Measurements from ENCODE around the gene TOMM34.

The TOMM34 gene

GRCh38 chr20:44916586-44916985, 43.6 kb downstream of the TOMM34 start:
- Histone ChIP-seq H3K9me3 (no peaks in the 10 kb centered on the region), H3K4me1 (peaks cover under 1% of the 10 kb centered on the region; the same call in 1 of the 2 replicates), H3K36me3 (peaks cover 86% of the 10 kb centered on the region), H3K9ac (no peak overlapping the region), H3K27ac (no peak overlapping the region), H3K4me2 (no peak overlapping the region), H3K4me3 (no peak overlapping the region), H4K20me1 (no peaks in the 10 kb centered on the region), H3K27me3 (no peaks in the 10 kb centered on the region)
- no peak for TF ChIP-seq Cebpa-rat (IDR thresholded peaks at IDR 0.05)

- Histone ChIP-seq H3K4me3 (no peak overlapping the region), H4K20me1 (no peaks in the 10 kb centered on the region), H3K9me3 (no peaks in the 10 kb centered on the region), H3K27me3 (no peaks in the 10 kb centered on the region), H3K27ac (no peak overlapping the region), H3K4me2 (no peak overlapping the region), H3K36me3 (peaks cover 76% of the 10 kb centered on the region), H3K4me1 (peaks cover 15% of the 10 kb centered on the region), H3K9ac (no peak overlapping the region)
- TF ChIP-seq Cebpa-rat (IDR thresholded peaks at IDR 0.05): no peak
Observed at GRCh38 chr20:44914924-44915323, 45.3 kb downstream of the TOMM34 start.

- Histone ChIP-seq H3K27me3 (no peaks in the 10 kb centered on the region), H3K9ac (no peak overlapping the region), H3K27ac (no peak overlapping the region), H3K4me3 (no peak overlapping the region), H4K20me1 (peaks cover 19% of the 10 kb centered on the region), H3K4me2 (no peak overlapping the region), H3K4me1 (peaks cover 24% of the 10 kb centered on the region), H3K9me3 (no peaks in the 10 kb centered on the region), H3K36me3 (peaks cover 65% of the 10 kb centered on the region)
- no peak for TF ChIP-seq Cebpa-rat (IDR thresholded peaks at IDR 0.05)
Observed at GRCh38 chr20:44912189-44912588, 48.0 kb downstream of the TOMM34 start.

GRCh38 chr20:44911264-44911921, 48.8 kb downstream of the TOMM34 start:
- no peaks in the 10 kb centered on the region for H3K9me3 ChIP-seq
- no peak overlapping the region for H3K9ac ChIP-seq
- no peaks in the 10 kb centered on the region for H3K27me3 ChIP-seq
- H3K4me1 ChIP-seq: peaks cover 24% of the 10 kb centered on the region
- no peak overlapping the region for H3K27ac ChIP-seq
- H3K4me2 ChIP-seq: peak overlapping the region; percentile 88
- peaks cover 65% of the 10 kb centered on the region for H3K36me3 ChIP-seq
- H3K4me3 ChIP-seq: no peak overlapping the region
- H4K20me1 ChIP-seq: peaks cover 25% of the 10 kb centered on the region
- no peak for TF ChIP-seq Cebpa-rat (IDR thresholded peaks at IDR 0.05)

- H3K4me2 ChIP-seq: peak overlapping the region; percentile 88
- H3K27ac ChIP-seq: no peak overlapping the region; the same call in 1 of the 2 replicates
- H3K36me3 ChIP-seq: peaks cover 65% of the 10 kb centered on the region
- TF ChIP-seq Cebpa-rat (IDR thresholded peaks at IDR 0.05): no peak
- peak overlapping the region; percentile 84 for H3K4me3 ChIP-seq
- peaks cover 24% of the 10 kb centered on the region for H3K4me1 ChIP-seq
- peaks cover 31% of the 10 kb centered on the region for H4K20me1 ChIP-seq
- H3K27me3 ChIP-seq: no peaks in the 10 kb centered on the region
- H3K9ac ChIP-seq: peak overlapping the region; percentile 81
- H3K9me3 ChIP-seq: no peaks in the 10 kb centered on the region
Observed at GRCh38 chr20:44910690-44911262, 49.4 kb downstream of the TOMM34 start.

- peaks cover 24% of the 10 kb centered on the region for H3K4me1 ChIP-seq
- H3K4me3 ChIP-seq: peak within 1 kb of the TSS; percentile 84
- no peaks in the 10 kb centered on the region for H3K9me3 ChIP-seq
- TF ChIP-seq Cebpa-rat (IDR thresholded peaks at IDR 0.05): no peak
- peaks cover 65% of the 10 kb centered on the region for H3K36me3 ChIP-seq
- no peaks in the 10 kb centered on the region for H3K27me3 ChIP-seq
- peak within 1 kb of the TSS; percentile 56 for H3K27ac ChIP-seq
- H3K4me2 ChIP-seq: peak within 1 kb of the TSS; percentile 88
- peak within 1 kb of the TSS; percentile 81 for H3K9ac ChIP-seq
- peaks cover 38% of the 10 kb centered on the region for H4K20me1 ChIP-seq
Observed at GRCh38 chr20:44909872-44910689, 50.1 kb downstream of the TOMM34 start, which contains the start of gene PABPC1L. Gene PABPC1L, plus strand, starts transcription at chr20:44910060. Its CDS starts 84 bp downstream, at chr20:44910144.

GRCh38 chr20:44908987-44909871, 51.0 kb downstream of the TOMM34 start:
- peaks cover 65% of the 10 kb centered on the region for H3K36me3 ChIP-seq
- H3K27me3 ChIP-seq: no peaks in the 10 kb centered on the region
- no peak for TF ChIP-seq Cebpa-rat (IDR thresholded peaks at IDR 0.05)
- peaks cover 24% of the 10 kb centered on the region for H3K4me1 ChIP-seq
- H4K20me1 ChIP-seq: peaks cover 46% of the 10 kb centered on the region
- no peak overlapping the region for H3K27ac ChIP-seq
- H3K9ac ChIP-seq: peak overlapping the region; percentile 81
- no peaks in the 10 kb centered on the region for H3K9me3 ChIP-seq
- H3K4me2 ChIP-seq: peak overlapping the region; percentile 88
- peak overlapping the region; percentile 84 for H3K4me3 ChIP-seq

GRCh38 chr20:44904377-44904776, 55.8 kb downstream of the TOMM34 start:
- no peak for TF ChIP-seq Cebpa-rat (IDR thresholded peaks at IDR 0.05)

GRCh38 chr20:44901974-44902373, 58.2 kb downstream of the TOMM34 start:
- H4K20me1 ChIP-seq: peaks cover 98% of the 10 kb centered on the region

More at GRCh38 chr20:44904377-44904776, 55.8 kb downstream of the TOMM34 start:
- Histone ChIP-seq H3K36me3 (peaks cover 90% of the 10 kb centered on the region), H3K4me1 (peaks cover 16% of the 10 kb centered on the region), H3K27ac (no peak overlapping the region), H4K20me1 (peaks cover 95% of the 10 kb centered on the region), H3K9me3 (no peaks in the 10 kb centered on the region), H3K9ac (no peak overlapping the region), H3K4me2 (no peak overlapping the region), H3K27me3 (no peaks in the 10 kb centered on the region), H3K4me3 (no peak overlapping the region)

More at GRCh38 chr20:44901974-44902373, 58.2 kb downstream of the TOMM34 start:
- Histone ChIP-seq H3K27ac (no peak overlapping the region), H3K9me3 (no peaks in the 10 kb centered on the region), H3K4me2 (no peak overlapping the region), H3K9ac (no peak overlapping the region), H3K36me3 (peaks cover 83% of the 10 kb centered on the region), H3K4me1 (peaks cover 34% of the 10 kb centered on the region), H3K27me3 (no peaks in the 10 kb centered on the region), H3K4me3 (no peak overlapping the region)
- no peak for TF ChIP-seq Cebpa-rat (IDR thresholded peaks at IDR 0.05)
